K562 (cell line): ENCODE data around the gene RASSF7. TPM values are rescaled to one million over a fixed set of nuclear protein-coding genes. Genes with fewer than 3 reads are reported as not detected.

Experiments used
- ATAC-seq: fragments of 200-7000 bp; cut with Tn5 transposase; 3 replicates; pipeline ENCODE4 v1.9.1; 2020; ENCODE audit warnings: moderate library complexity
- BruUV-seq: library from RNA; stranded (reverse); fragments of 400-500 nt; replicated peaks from 2 replicates; lab custom pipeline; 2021; lab: Mats Ljungman, UMichigan
- CTCF ChIA-PET: fragments of 300-600 bp; formaldehyde crosslinking; extraction: SDS; loops from one replicate; lab custom pipeline; 2021; ENCODE audit warnings: low intra/inter-chr PET ratio; lab: Yijun Ruan, JAX
- POLR2A ChIA-PET: fragments of 300-600, 350-650 bp; sonication (Branson Sonifier 250); formaldehyde crosslinking; extraction: SDS; loops from one replicate; lab custom pipeline; 2021; ENCODE audit warnings: antibody characterized with exemption, inconsistent platforms; lab: Yijun Ruan, JAX
- DNase-seq, 4 experiments: peaks; one replicate each; pipeline versions ENCODE4 v3.0.0 to v3.0.0-alpha.2; 2011 to 2018; ENCODE audit warnings: low spot score in 3 of 4, mixed read lengths in 3 of 4; ENCODE audit errors: extremely low read depth in 1 of 4
- FAIRE-seq: peaks from 2 replicates; lab custom pipeline; 2011; peaks lifted over from hg19 to GRCh38; lab: Jason Lieb, UNC
- H2AFZ ChIP-seq: 2 replicates; pipeline ENCODE4 v1.6.0; 2011; ENCODE audit warnings: low read depth, low read length, control low read depth, inconsistent platforms
- H3K27ac ChIP-seq: fragments of 200-600 bp; 3 replicates; pipeline ENCODE4 v1.8.0; 2011; ENCODE audit warnings: low read depth, mild to moderate bottlenecking, control low read depth, inconsistent platforms, low read length, moderate library complexity, mixed read lengths; ENCODE audit errors: extremely low read depth
- H3K27me3 ChIP-seq, 2 experiments: fragments of 300-600 bp in 1 of 2; 2 replicates in 1 of 2; 3 replicates in 1 of 2; pipeline versions ENCODE4 v1.6.0 to v1.8.0; 2011; ENCODE audit warnings: inconsistent platforms in 2 of 2, low read length in 2 of 2, mild to moderate bottlenecking in 1 of 2, mixed read lengths in 1 of 2, moderate library complexity in 1 of 2; ENCODE audit not compliant: control insufficient read depth in 2 of 2, insufficient read depth in 2 of 2
- H3K36me3 ChIP-seq: fragments of 300-600 bp; 3 replicates; pipeline ENCODE4 v1.8.0; 2011; ENCODE audit warnings: mild to moderate bottlenecking, low read length, inconsistent platforms; ENCODE audit not compliant: control insufficient read depth, insufficient read depth
- H3K4me1 ChIP-seq, 2 experiments: fragments of 200-600 bp in 1 of 2; replicated peaks in 1 of 2; 2 replicates in 1 of 2; 3 replicates in 1 of 2; pipeline versions ENCODE4 v1.5.1 to v1.8.0; 2011; ENCODE audit warnings: inconsistent platforms in 2 of 2, low read length in 2 of 2, mild to moderate bottlenecking in 1 of 2, mixed read lengths in 1 of 2, moderate library complexity in 1 of 2; ENCODE audit not compliant: control insufficient read depth in 2 of 2, insufficient read depth in 2 of 2
- H3K4me2 ChIP-seq: 2 replicates; pipeline ENCODE4 v1.6.1; 2011; ENCODE audit warnings: low read length, control low read depth, inconsistent platforms, mixed read lengths; ENCODE audit not compliant: insufficient read depth
- H3K4me3 ChIP-seq: fragments of 200-600 bp; sonication (generic), shearing (Covaris generic); 2 replicates; pipeline ENCODE4 v1.5.1; 2016; ENCODE audit warnings: control low read depth, inconsistent platforms
- H3K79me2 ChIP-seq: fragments of 200-600 bp; 3 replicates; pipeline ENCODE4 v1.8.0; 2011; ENCODE audit warnings: low read length, inconsistent platforms; ENCODE audit not compliant: control insufficient read depth, insufficient read depth
- H3K9ac ChIP-seq, 2 experiments: 2 replicates each; pipeline versions ENCODE4 v1.6.0 to v1.6.1; 2011; ENCODE audit warnings: low read depth in 2 of 2, low read length in 2 of 2, control low read depth in 1 of 2, inconsistent platforms in 1 of 2, mild to moderate bottlenecking in 1 of 2, mixed read lengths in 1 of 2; ENCODE audit not compliant: insufficient read depth in 1 of 2
- H3K9me1 ChIP-seq: one replicate; pipeline ENCODE4 v1.6.0; 2011; ENCODE audit warnings: inconsistent platforms, mild to moderate bottlenecking, low read length, moderate library complexity; ENCODE audit not compliant: control insufficient read depth, insufficient read depth
- H3K9me3 ChIP-seq: replicated peaks from 2 replicates; pipeline ENCODE4 v1.5.1; 2011; ENCODE audit warnings: low read depth, low read length, inconsistent platforms; ENCODE audit not compliant: control insufficient read depth, insufficient read depth
- H4K20me1 ChIP-seq: replicated peaks from 2 replicates; pipeline ENCODE4 v1.6.1; 2011; ENCODE audit warnings: low read length, inconsistent platforms, mixed read lengths; ENCODE audit not compliant: control insufficient read depth, insufficient read depth
- POLR2G ChIP-seq: fragments of 200-400 bp; formaldehyde crosslinking; IDR thresholded peaks from 2 replicates; pipeline ENCODE4 v1.6.1; 2017; ENCODE audit warnings: low read depth, mild to moderate bottlenecking, antibody characterized with exemption, low read length, moderate library complexity
- STAG1 ChIP-seq: sonication (generic); formaldehyde crosslinking; IDR thresholded peaks from 2 replicates; pipeline ENCODE4 v1.5.0; 2020; ENCODE audit warnings: missing genetic modification reagents, borderline replicate concordance
- WGBS: fragments of 100-300 bp; shearing (Covaris generic); methylation state at CpG from one replicate; pipeline ENCODE4 v1.1.6; 2016; ENCODE audit warnings: low coverage, mixed read lengths; ENCODE audit not compliant: insufficient coverage; ENCODE audit errors: missing lambda C conversion rate; 5-methylcytosine and 5-hydroxymethylcytosine counted together
- in situ Hi-C: fragments of 300-500 bp; cut with MboI; formaldehyde crosslinking; loops from 4 replicates; pipeline ENCODE4 v1.15.0; 2018; ENCODE audit warnings: inconsistent platforms, mixed read lengths
- intact Hi-C: fragments of 100-400 bp; cut with micrococcal nuclease; formaldehyde crosslinking; loops from 2 replicates; pipeline ENCODE4 v1.14.2; 2022
- polyA plus RNA-seq, 8 experiments: library from polyadenylated mRNA; depleted of rRNA in 4 of 8; stranded (reverse) in 5 of 8; unstranded in 3 of 8; fragments of >200 nt; fragmentation: Nextera tagmentation in 2 of 8; fragmentation: Illumina TruSeq in 1 of 8; extraction: Ambion mirVana in 2 of 8; extraction: Trizol in 1 of 8; gene quantifications; 2 replicates each; pipeline versions ENCODE4 v1.2.1 to v1.2.3, GENCODE V29; 2011 to 2014; ENCODE audit warnings: inconsistent platforms in 1 of 8, missing spikeins in 1 of 8
- total RNA-seq, 7 experiments: library from RNA; depleted of rRNA in 6 of 7; stranded (reverse); fragments of >200 nt in 6 of 7; fragmentation: Illumina TruSeq in 2 of 7; extraction: Trizol in 2 of 7; gene quantifications; 2 replicates each; pipeline versions ENCODE4 v1.2.1 to v1.2.3, GENCODE V29; 2011 to 2021; ENCODE audit warnings: low replicate concordance in 1 of 7
- TF ChIP-seq, protein P1 (sequence below): sonication (generic); formaldehyde crosslinking; IDR thresholded peaks from 2 replicates; pipeline ENCODE4 v1.8.1; 2023; ENCODE audit warnings: mild to moderate bottlenecking, missing genetic modification reagents

RASSF7 gene
- total and polyA plus RNA-seq, 9 of the 15 experiments (the other 6 are each of a cell fraction or from before 2014, with no cell fraction given), result 0.41 to 45.2 (median 18.6) TPM

DNA sequence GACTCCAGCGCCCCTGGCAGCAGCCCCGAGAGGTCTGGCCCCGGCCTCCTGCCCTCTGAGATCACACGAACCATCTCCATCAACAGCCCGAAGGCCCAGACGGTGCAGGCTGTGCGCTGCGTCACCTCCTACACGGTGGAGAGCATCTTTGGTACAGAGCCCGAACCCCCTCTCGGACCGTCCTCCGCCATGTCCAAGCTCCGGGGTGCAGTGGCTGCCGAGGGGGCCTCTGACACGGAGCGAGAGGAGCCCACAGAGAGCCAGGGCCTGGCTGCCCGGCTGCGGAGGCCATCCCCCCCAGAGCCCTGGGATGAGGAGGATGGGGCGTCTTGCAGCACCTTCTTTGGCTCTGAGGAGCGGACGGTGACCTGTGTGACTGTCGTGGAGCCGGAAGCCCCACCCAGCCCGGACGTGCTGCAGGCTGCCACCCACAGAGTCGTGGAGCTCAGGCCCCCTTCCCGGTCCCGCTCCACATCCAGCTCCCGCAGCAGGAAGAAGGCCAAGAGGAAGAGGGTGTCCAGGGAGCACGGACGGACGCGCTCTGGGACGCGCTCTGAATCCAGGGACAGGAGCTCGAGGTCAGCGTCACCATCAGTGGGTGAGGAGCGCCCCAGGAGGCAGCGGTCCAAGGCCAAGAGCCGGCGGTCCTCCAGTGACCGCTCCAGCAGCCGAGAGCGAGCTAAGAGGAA lies 47.3 kb downstream of the RASSF7 start:
- no peak overlapping the region for H3K9ac ChIP-seq
- H3K27me3 ChIP-seq, result no peaks in the 10 kb centered on the region
- intact Hi-C loops (no loop called here), in situ Hi-C loops (no loop called here)
- no TSS peak for BruUV-seq
- no peak for TF ChIP-seq STAG1 (CRISPR knock-in tag)
- TF ChIP-seq, protein P1, sequence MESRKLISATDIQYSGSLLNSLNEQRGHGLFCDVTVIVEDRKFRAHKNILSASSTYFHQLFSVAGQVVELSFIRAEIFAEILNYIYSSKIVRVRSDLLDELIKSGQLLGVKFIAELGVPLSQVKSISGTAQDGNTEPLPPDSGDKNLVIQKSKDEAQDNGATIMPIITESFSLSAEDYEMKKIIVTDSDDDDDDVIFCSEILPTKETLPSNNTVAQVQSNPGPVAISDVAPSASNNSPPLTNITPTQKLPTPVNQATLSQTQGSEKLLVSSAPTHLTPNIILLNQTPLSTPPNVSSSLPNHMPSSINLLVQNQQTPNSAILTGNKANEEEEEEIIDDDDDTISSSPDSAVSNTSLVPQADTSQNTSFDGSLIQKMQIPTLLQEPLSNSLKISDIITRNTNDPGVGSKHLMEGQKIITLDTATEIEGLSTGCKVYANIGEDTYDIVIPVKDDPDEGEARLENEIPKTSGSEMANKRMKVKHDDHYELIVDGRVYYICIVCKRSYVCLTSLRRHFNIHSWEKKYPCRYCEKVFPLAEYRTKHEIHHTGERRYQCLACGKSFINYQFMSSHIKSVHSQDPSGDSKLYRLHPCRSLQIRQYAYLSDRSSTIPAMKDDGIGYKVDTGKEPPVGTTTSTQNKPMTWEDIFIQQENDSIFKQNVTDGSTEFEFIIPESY, result peak; percentile 68
- peak; percentile 19; the same call in 1 of the 2 replicates for TF ChIP-seq POLR2G
- no peak overlapping the region for H2AFZ ChIP-seq
- ChIA-PET POLR2A (interaction anchor here (0.6 to 0.9 kb wide), 5 partner anchors 25 to 198 kb away, joined by 3 read pairs; no protein-coding TSS in a partner anchor), CTCF (no interaction called here)
- FAIRE-seq (no peak), DNase-seq (no peak), ATAC-seq (no peak)
- H3K9me3 ChIP-seq, result no peaks in the 10 kb centered on the region
- peaks cover 99% of the 10 kb centered on the region for H3K36me3 ChIP-seq
- no peak overlapping the region for H3K27ac ChIP-seq
- no peak overlapping the region for H3K4me2 ChIP-seq
- 94% methylated on average over 24 of the region's 45 CpGs for WGBS
- H4K20me1 ChIP-seq, result peaks cover 15% of the 10 kb centered on the region; the same call in 1 of the 2 replicates
- H3K79me2 ChIP-seq, result no peaks in the 10 kb centered on the region
- H3K4me3 ChIP-seq, result no peak overlapping the region
- peaks cover 0 to 44% of the 10 kb centered on the region in 2 experiments; a peak in 3 of 5 replicates for H3K4me1 ChIP-seq
- no peaks in the 10 kb centered on the region for H3K9me1 ChIP-seq
